ENCODE data around the gene PEA15.

Gene PEA15

DNA sequence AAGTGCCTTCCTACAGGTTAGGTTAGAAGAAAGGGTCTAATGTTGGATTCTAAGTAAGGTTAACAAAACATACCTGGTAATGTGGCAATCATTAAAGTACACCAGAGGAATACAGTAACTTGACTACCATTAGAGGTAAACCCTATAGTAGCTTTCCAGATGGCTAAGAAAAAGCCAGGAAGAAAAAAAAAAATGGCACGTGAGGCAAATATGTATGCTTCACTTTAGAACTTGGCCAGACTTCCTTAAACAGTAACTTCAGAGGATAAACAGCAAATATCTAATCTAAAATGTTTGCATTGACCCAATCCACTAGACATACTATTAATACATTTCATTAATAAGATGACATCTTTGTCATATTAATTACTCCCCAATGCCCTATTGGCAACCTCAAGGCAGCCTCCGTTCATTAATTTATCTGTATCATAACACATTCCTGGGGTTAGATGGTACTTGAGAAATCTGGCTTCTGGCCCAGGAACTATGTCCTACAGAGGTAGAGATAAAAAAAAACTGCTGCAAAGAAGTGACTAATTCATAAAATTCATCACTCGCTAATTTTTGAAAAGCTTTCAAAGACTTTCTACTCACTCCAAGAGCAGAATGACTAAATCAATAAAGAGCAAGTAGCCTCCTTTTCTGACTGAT lies 51.3 kb downstream of the PEA15 start:
- TF ChIP-seq, protein P1, sequence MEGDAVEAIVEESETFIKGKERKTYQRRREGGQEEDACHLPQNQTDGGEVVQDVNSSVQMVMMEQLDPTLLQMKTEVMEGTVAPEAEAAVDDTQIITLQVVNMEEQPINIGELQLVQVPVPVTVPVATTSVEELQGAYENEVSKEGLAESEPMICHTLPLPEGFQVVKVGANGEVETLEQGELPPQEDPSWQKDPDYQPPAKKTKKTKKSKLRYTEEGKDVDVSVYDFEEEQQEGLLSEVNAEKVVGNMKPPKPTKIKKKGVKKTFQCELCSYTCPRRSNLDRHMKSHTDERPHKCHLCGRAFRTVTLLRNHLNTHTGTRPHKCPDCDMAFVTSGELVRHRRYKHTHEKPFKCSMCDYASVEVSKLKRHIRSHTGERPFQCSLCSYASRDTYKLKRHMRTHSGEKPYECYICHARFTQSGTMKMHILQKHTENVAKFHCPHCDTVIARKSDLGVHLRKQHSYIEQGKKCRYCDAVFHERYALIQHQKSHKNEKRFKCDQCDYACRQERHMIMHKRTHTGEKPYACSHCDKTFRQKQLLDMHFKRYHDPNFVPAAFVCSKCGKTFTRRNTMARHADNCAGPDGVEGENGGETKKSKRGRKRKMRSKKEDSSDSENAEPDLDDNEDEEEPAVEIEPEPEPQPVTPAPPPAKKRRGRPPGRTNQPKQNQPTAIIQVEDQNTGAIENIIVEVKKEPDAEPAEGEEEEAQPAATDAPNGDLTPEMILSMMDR (IDR thresholded peaks at IDR 0.05; ENCODE audit: low read depth, low read length, missing control alignments) = no peak
- DNase-seq (ENCODE audit: low read depth) = no peak
- no peak overlapping the region for H3K4me3 ChIP-seq (ENCODE audit: low read depth, low read length)

DNA sequence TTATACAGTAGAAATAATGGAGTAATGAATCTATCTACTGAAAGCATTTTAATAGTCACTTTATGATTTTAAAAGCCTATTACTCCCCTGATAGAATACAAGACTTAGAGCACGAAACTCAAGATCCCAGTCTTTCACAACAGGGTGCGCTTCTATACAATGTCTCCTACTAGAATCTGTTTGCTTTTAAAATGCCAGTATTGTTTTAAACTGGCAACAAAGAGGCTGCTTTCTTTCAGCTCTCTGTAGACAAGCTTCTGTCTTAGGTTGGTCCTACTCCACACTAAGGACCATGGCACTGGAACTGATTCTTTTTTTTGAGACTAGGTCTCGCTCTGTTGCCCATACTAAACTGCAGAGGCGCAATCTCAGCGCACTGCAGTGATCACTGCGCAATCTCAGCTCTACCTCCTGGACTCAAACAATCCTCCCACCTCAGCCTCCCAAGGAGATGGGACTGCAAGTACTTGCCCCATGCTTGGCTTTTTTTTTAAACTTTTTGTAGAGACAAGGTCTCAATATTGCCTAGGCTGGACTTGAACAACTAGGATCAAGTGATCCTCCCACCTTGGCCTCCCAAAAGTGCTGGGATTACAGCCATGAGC lies 52.3 kb downstream of the PEA15 start:
- TF ChIP-seq, protein P1 (IDR thresholded peaks at IDR 0.05; ENCODE audit: low read depth, low read length, missing control alignments) = no peak
- DNase-seq (ENCODE audit: low read depth) = no peak
- no peak overlapping the region for H3K4me3 ChIP-seq (ENCODE audit: low read depth, low read length)

DNA sequence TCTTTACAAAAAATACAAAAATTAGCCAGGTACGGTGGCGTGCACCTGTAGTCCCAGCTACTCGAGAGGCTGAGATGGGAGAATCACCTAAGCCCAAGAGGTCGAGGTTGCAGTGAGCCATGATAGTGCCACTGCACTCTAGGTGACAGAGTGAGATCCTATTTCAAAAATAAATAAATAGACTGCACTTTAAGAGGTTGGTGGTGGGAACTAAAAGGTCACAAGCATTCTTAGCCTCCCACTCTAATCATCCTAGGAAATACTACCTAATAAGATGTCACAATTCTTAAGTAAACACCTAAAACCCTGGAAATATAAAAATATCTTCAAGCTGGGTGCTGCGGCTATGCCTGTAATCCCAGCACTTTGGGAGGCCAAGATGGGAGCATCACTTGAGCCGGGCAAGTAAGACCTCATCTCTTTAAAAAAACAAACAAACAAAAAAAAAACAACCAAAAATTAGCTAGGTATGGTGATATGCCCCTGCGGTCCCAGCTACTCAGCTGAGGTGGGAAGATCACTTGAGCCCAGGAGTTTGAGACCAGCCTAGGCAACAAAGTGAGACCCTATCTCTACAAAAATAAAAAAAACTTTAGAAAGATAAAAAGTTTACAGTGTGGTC lies 53.1 kb downstream of the PEA15 start:
- TF ChIP-seq, protein P1 (IDR thresholded peaks at IDR 0.05; ENCODE audit: low read depth, low read length, missing control alignments) = no peak

DNA sequence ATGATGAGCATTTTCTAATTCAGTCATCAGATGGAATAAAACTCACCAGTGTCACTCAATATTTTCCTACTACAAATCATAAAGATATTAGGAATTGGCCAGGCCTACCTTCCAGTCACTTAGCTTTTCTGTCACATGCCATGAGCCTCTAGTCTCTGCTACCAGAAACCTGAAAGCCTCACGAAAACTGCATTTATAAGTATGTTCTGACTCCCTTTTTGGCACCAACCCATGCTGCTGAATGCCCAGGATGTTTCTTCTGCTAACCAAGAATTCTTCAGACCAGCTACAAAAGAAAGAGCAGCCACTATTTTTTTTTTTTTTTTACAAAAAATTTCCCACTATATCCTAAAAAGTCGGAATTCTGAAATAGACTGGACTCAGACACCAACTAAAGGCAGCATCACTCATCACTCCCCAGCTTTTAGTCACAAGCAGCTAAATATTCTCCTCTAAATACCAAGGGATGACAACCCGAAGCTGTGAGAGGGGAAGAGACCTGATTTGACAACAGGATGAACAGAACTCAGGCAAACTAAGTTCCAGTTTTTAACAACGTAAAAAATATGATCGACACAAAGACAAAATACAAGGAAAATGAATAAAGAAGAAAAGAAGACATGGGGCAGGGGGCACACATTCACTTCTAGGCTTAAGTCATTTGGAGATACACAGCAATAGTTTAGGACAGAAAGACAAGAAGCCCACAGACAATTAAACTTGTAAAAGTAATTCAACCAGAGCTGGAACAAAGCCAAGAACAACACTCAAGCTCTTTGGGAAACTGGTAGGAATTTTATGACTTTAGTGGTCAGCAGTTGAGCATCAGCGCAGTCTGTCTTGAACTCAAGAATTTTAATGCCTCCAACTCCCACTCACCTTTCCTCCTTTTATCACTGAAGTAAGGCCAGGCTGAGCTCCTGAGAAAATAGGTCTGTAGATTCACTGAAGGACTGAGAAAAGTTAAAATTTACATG lies 55.5 kb downstream of the PEA15 start:
- DNase-seq (ENCODE audit: low read depth) = no peak

More for the DNA sequence above, 53.1 kb downstream of the PEA15 start:
- DNase-seq (ENCODE audit: low read depth) = no peak
- H3K4me3 ChIP-seq (ENCODE audit: low read depth, low read length) = no peak overlapping the region

DNA sequence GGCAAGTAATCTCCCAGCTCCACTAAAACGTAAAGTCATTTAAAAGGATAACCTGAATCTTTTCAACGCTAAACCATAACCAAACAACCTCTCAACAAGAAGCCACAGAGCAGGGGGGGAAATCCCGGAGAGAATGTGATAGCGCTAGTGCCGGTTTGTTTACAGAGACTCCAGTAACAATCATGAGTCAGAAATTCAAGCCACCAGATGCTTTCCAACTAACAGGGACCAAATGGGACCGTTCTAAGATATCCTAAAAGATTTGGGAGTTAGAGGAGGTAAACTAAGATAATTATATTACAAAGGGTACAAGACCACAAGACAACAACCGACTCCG lies 56.3 kb downstream of the PEA15 start:
- peak overlapping the region; percentile 95 for H3K4me3 ChIP-seq (ENCODE audit: low read depth, low read length)
- TF ChIP-seq, protein P1 (IDR thresholded peaks at IDR 0.05; ENCODE audit: low read depth, low read length, missing control alignments) = no peak
- peak; percentile 30 for DNase-seq (ENCODE audit: low read depth)

More for the DNA sequence above, 55.5 kb downstream of the PEA15 start:
- TF ChIP-seq, protein P1 (IDR thresholded peaks at IDR 0.05; ENCODE audit: low read depth, low read length, missing control alignments) = no peak
- H3K4me3 ChIP-seq (ENCODE audit: low read depth, low read length) = peak overlapping the region; percentile 95

DNA sequence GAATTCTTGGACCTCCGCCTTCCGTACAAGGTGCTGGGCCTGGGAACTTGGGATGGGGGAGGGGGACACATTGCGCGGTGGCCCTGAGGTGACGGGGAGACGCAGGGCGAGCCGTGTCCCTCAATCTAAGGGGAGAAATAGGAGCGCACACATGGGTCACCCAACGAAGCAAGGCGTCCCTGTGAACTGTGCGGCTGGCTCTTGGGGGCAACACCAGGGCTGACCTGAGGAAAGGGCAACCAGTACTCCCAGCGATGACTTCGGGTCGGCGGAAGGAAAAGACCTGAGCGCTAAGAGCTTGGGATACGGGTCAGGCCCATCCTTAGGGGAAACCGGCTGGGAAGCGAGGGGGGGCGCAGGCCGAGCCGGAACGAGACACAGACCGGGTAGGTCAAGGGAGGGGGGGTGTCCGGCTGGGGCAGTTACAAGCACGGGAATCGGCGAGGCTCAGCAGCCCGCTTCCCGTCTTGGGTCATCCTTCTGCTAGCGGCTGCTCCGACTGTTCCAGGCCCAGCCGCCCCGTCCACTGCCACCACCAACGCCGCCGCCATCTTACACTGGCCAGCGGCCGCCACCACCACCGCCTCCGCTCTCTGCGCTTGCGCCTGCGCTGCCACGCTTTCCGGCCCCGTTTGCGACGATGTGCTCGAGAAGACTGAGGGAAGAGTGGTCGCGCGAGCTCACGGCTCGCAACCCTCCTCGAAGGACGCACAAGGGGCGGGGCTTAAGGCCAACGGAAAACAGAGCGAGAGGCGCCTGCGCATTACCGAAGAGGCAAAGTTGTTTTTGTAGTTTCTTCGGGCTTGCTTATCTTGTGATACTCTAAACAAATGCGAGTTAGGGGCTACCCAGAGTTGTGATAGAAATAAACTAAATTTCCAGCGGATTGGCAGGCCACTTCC lies 57.0 kb downstream of the PEA15 start, which contains the start of gene DCAF8:
TSS of gene DCAF8 (minus strand) at position 657 of the 902 bp plus-strand sequence. CDS start 18,541 bp downstream, outside the sequence.
- H3K4me3 ChIP-seq (ENCODE audit: low read depth, low read length) = peak within 1 kb of the TSS; percentile 95
- TF ChIP-seq, protein P1 (IDR thresholded peaks at IDR 0.05; ENCODE audit: low read depth, low read length, missing control alignments) = no peak

More for the DNA sequence above, 57.0 kb downstream of the PEA15 start, which contains the start of gene DCAF8:
- peak; percentile 92 for DNase-seq (ENCODE audit: low read depth)

All from GM12864 (cell line).